NCI-H146 treated with DMSO at 0.1 percent for 48 hours (cell line): Measurements from ENCODE around the gene TMEM26.

Source experiments
- DNase-seq: peaks from one replicate; lab custom pipeline; 2025; ENCODE audit not compliant: unreplicated experiment; lab: John Stamatoyannopoulos, UW

The TMEM26 gene

GRCh38 chr10:61463035-61463909 lies 10.1 kb upstream of the TMEM26 start:
- DNase-seq = no peak

GRCh38 chr10:61460835-61461234 lies 7.7 kb upstream of the TMEM26 start:
- no peak for DNase-seq

GRCh38 chr10:61458031-61458430 lies 4.8 kb upstream of the TMEM26 start:
- no peak for DNase-seq

GRCh38 chr10:61456095-61456789 lies 3.1 kb upstream of the TMEM26 start:
- DNase-seq = no peak

- no peak for DNase-seq
Measured at GRCh38 chr10:61455656-61456055, 2.5 kb upstream of the TMEM26 start.

GRCh38 chr10:61454541-61454940 lies 1.4 kb upstream of the TMEM26 start:
- DNase-seq = no peak

- DNase-seq = no peak
Measured at GRCh38 chr10:61452151-61452651, 980 bp downstream of the TMEM26 start.

- DNase-seq = no peak
Measured at GRCh38 chr10:61451357-61451756, 1.8 kb downstream of the TMEM26 start.

- DNase-seq = no peak
Measured at GRCh38 chr10:61448841-61449600, 4.2 kb downstream of the TMEM26 start.

GRCh38 chr10:61448091-61448490 lies 5.1 kb downstream of the TMEM26 start:
- no peak for DNase-seq

GRCh38 chr10:61439058-61439609 lies 14.0 kb downstream of the TMEM26 start:
- no peak for DNase-seq

- no peak for DNase-seq
Measured at GRCh38 chr10:61438141-61438988, 14.8 kb downstream of the TMEM26 start.

- no peak for DNase-seq
Measured at GRCh38 chr10:61423178-61423577, 30.0 kb downstream of the TMEM26 start.

GRCh38 chr10:61417661-61418060 lies 35.5 kb downstream of the TMEM26 start:
- DNase-seq = no peak

GRCh38 chr10:61415824-61416223 lies 37.4 kb downstream of the TMEM26 start:
- no peak for DNase-seq

GRCh38 chr10:61411706-61412105 lies 41.5 kb downstream of the TMEM26 start:
- DNase-seq = no peak

GRCh38 chr10:61410353-61411070 lies 42.7 kb downstream of the TMEM26 start:
- no peak for DNase-seq

GRCh38 chr10:61409157-61409556 lies 44.0 kb downstream of the TMEM26 start:
- no peak for DNase-seq

GRCh38 chr10:61408105-61408504 lies 45.1 kb downstream of the TMEM26 start:
- no peak for DNase-seq

GRCh38 chr10:61406736-61407135 lies 46.4 kb downstream of the TMEM26 start:
- no peak for DNase-seq
